ENCODE results near the gene PIK3R4.
A peak's percentile ranks its signal among the peaks of the same experiment; 100 is the strongest.

PIK3R4 gene

DNA sequence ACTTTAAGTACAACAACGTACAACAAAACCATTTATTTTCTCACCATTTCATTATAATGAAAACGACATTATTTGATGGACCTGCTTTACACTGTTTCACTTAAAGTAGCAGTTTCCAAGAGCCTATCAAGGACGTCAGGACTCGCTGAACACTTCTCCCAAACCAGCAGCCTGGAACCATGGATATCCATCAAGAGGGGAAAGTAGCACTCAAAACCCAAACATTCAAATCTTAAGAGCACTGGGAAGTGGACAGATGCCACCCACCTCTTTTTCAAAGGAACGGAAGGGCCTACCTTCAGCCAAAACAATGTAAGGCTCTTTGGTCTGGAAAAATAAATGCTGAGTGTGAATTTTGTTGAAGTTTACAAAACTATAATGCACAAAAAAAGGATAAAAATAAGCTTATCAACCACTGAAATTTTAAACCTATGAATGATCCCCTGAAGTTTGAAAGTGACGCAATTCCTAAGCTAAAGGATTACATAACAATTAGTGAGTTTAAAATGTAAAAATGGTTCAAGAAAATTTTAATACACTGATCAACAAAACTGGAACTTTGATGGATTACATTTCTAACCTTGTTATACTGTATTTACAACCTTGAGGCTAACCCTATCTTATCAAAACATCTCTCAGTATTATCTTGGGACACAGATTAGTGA, 4.6 kb downstream of the PIK3R4 start:
- DNase-seq (ENCODE audit: low spot score) = no peak

DNA sequence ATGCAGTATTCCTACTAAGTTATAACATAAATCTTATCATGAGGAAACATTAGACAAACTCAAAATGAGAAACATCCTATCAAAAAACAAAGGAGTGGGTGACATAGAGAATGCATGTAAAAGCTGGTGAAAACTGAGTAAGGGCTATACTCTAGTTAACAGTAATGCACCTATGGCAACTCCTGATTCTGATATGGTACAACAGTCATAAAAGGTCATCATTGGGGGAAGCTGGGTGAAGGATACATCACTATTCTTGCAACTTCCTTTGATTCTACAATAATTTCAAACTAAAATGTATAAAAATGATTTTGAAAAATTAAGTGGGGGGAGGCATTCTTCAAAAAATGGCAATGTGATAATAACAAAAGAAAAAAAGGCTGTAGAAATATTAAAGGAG, 6.8 kb downstream of the PIK3R4 start:
- DNase-seq (ENCODE audit: low spot score) = no peak

DNA sequence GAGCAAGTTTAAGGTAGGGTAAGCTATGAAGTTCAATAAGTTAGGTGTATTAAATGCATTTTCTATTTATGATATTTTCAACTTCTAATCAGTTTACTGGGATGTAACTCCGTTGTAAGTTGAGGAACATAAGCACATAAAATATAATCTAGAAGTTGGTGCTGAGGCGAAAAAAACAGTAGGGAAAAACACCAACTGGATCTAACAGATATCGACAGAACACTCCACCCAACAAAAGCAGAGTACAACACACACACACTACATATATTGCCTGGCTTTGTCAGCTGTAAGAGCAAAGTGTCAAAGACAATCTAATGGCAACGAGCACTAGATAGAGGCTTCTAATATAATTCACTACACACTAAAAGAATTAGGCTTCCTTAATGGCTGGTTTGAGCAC, 8.4 kb downstream of the PIK3R4 start:
- DNase-seq (ENCODE audit: low spot score) = no peak

DNA sequence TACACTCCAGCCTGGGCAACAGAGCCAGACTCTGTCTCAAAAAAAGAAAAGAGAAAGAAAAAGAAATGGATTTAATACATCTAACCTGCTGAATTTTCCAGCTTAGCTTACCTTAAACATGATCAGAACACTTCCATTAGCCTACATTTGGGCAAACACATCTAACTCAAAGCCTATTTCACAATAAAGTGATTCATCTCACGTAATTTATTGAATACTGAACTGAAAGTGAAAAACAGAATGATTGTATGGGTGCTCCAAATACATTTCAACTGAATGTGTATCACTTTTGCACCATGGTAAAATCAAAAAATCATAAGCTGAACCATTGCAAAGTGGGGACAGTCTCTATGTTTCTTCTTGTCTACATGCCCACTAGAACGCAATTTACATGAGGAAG, 9.0 kb downstream of the PIK3R4 start:
- no peak for DNase-seq (ENCODE audit: low spot score)

DNA sequence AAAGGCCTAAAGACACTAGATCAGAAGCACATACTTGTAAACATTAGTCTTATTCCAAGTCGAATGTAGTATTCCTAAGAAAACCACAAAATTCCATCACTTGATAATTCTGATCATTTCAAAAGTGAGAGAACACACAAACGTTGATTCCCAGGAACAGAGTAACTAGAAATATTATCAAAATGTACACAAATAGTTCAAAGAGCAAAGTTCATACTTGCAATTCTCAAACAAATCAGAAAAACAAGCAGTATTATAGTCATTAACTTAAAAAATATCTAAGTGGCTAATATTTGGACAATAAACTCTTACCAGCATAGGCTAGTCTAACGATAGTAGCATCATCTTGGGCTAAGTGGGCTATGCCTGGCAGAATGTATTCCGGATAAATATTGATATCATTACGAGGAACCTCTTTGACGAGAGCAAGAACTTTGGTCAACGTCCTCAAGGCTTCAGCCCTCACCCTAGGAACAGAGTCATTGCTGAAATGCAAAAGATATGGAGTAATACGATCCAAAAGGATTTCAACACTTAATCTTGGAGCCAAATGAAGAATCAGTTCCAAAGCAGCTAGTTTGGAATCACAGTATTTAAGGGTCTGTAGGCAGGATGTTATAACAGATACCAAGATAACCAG, 13.3 kb downstream of the PIK3R4 start:
- DNase-seq (ENCODE audit: low spot score) = no peak

DNA sequence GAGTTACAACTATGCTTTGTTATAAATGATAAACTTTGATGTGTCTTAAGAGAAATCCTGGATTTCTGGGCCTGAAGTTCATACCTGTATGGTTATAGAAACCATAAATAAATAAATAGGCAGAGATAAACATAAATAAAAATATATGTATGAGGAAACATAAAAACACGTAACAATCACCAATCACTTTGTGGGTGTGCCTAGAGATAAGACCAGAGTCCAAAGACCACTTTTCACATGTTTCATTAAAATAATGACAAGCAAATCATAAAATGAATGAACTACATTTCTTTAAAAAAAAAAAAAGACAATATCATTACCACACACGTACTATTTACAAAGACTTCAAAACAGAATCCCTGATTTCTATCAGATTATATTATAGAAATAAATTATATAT, 14.1 kb downstream of the PIK3R4 start:
- DNase-seq (ENCODE audit: low spot score) = no peak

DNA sequence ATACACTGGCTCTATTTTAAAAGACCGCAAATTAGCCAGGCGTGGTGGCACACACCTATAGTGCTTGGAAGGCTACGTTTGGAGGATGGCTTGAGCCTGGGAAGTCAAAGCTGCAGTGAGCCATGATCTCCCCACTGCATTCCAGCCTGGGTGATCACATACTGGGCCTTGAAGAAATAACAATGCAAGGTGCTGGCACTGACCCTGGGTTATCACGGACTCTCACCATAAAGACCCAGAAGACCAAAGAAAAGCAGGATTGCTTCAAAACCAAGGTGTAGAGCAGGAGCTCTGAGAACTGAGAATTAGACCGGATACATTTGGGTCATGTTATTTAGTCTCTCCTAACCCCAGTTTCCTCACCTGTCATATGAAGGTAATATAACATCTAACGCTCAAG, 14.8 kb downstream of the PIK3R4 start:
- no peak for DNase-seq (ENCODE audit: low spot score)

DNA sequence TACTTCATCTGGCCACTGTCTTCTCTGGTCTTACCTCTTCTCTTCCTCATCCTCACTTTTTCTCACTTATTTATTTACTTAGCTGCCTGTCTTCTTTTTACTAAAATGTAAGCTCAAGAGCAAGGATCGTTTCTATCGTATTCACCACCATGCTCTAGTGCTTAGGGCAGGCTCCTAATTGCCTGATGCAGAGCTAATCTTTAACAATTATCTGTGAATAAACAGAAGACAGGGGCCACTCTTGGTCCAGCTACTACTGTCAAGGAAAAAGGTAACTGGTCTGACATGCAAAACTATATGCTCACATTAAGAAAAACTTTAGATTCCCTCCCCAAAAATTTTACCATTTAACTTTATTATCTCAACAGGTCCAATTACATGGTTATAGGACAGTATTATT, 17.5 kb downstream of the PIK3R4 start:
- no peak for DNase-seq (ENCODE audit: low spot score)

DNA sequence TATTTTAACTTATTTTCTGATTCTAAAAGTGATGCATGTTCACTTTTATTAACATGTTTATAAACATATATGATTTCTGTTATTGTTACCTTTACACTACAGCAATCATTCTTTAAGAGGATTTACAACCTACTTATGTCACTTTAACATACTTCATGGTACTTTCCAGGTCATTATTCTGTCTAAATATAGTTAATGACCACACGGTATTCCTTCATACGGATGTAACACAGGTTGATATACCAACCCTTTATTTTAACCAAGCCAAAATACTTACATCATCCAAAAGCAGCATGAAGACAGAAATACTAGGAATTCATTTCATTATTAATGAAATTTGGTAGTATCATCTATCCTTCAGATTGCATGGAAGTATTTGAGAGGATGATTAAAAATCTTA, 18.6 kb downstream of the PIK3R4 start:
- DNase-seq (ENCODE audit: low spot score) = no peak

DNA sequence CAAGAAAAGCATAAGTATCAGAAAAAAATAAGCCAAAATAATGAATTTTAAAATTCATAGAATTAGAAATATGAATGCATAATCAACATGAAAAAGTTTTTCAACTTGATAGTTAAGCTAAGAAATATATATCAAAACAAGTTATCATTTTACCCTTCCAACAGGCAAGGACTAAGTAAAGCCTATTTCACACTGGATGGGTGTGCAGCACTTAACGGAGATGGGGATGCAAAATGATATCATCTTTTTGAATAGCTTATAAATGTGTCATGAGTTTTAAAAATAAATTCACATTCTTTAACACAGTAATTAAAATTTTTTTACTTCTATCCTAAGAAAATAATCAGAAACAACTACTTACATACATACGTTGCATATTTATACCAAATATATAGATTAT, 20.9 kb downstream of the PIK3R4 start:
- no peak for DNase-seq (ENCODE audit: low spot score)

DNA sequence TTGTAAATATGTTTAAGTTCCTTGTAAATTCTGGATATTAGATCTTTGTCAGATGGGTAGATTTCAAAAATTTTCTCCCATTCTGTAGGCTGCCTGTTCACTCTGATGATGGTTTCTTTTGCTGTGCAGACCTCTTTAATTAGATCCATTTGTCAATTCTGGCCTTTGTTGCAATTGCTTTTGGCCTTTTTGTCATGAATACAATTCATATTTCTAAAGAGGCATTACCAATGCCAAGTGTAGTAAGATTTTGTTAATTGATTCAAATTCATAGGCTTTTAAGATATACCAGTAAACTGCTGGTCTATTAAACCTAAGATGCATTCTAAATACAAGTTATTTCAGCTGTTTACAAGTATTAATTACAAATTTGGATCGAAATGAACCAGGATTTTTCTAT, 31.0 kb downstream of the PIK3R4 start:
- no peak for DNase-seq (ENCODE audit: low spot score)

DNA sequence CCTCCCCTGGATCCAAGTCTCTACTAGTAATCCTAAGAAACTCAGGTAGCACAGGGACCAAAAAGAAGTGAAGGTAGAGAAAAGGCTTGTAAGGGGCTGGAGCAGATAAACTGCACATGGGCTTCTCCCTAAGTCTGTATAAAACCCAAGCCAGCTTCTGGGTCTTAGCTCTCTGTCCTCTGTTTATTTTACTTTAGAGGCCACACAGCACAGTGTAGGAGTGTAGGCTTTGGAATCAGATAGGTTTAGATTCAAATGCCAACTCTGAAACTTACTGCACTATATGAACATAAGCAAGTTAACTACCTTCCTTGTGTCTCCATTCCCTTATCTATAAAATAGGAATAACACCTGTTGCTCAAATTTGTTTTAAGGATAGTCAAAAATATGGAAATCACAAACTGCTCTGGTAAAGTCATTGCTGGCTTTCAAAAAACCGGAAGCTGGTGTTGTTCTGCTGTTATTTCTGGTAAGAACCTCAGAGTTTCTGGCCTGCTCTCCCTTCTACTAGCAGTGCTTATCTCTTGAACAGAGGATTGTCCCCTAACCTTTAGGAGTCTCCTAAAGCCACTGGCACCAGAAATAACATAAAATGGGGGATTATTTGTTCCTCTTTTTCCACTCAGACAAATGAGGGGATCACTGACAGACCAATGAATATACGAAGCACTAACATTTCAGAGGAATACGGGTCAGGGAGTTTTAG, 33.8 kb downstream of the PIK3R4 start:
- DNase-seq (ENCODE audit: low spot score) = no peak

DNA sequence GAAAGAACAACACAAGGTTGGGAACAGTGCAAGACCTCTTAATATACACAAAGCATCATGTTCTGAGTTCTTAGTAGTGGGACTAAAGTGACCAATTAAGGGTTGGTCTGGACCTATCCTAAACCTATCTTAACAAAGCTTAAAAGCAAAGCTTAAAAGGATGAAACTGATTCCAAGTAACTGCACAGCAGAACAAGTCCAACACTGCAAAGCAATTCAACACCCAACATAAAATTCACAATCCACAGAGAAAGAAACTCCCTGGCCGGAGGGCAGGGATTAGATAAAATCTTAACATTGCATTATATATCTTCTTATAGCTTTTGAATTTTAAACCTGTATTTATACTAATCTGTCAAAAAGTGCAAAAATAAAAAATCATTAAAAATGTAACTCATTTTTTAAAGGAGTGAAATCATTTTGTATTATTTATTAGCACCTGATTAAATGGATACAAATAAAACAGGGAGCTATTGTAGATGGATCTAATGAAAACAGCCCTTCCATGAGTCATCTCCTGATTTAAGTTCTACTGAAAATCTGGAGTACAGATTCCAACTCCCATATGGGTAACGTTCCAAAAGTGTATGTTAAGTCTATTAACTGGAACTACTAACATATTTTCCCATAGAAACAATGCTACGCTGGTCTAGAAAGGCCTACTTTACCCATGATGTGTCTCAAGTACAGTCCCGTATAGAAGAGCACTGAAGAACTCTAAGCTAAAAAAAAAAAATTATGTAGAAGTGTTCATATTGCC, 34.9 kb downstream of the PIK3R4 start:
- no peak for DNase-seq (ENCODE audit: low spot score)

DNA sequence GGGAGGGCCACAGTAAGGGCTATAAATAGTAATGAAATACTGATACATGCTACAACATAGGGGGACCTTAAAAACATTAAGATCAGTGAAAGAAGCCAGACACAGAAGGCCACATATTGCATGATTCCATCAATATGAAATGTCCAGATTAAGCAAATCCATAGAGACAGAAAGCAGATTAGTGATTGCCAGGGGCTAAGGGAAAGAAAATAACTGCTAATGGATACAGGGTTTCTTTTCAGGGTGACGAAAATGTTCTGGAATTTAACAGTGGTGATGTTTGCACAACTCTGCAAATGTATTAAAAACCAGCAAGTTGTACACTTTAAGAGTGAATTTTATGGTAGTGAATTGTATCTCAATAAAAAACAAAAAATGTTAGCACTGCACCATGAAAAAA, 37.0 kb downstream of the PIK3R4 start:
- DNase-seq (ENCODE audit: low spot score) = no peak

DNA sequence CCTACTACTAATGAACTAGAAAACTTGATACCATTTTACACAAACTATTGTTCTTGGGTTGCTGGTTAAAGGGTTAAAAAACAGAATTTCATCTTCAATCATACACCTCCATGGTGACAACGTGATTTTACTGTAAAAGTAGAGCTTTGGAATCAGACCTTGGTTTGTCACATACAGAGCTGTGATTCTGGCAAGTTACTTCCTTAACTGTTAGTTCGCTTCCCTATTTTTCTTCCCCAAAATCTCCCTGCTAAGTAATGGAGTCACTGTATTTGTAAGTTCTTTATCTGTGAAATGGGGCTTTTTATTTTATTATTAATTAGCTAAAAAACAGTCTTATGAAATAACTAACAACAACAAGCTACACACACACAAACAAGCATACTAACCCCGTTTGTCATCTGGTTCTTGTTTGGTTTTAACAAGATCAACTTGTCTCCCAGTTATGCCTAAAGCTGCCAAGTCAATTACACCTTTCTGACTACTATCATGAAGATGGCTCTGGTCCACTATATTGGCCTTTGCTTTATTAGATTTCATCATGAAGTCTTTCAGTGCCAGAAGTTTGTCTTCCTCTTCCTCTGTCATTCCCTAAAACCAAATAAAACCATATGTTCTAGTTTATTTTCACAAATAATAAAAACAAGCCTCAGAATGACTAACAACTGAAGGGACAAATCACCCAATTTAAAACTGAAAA, 38.6 kb downstream of the PIK3R4 start:
- DNase-seq (ENCODE audit: low spot score) = no peak

DNA sequence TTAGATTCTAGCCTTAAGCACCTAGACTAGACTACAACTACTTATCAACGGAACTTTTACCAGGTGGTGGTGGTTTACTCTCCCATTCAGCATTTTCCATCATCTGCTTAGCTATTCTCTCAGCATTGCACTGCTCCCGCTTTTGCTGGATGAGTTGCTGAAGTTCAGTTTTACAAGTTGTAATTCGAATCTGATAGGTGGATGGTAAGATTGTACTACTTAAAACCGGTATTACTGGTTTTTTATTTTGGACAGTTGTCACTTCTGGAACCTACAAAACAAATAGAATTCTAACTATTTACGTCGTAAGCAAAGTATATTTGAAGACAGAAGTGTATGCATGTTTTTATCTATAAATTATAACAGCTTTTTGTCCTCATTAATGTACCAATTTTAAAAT, 41.1 kb downstream of the PIK3R4 start:
- DNase-seq (ENCODE audit: low spot score) = no peak

DNA sequence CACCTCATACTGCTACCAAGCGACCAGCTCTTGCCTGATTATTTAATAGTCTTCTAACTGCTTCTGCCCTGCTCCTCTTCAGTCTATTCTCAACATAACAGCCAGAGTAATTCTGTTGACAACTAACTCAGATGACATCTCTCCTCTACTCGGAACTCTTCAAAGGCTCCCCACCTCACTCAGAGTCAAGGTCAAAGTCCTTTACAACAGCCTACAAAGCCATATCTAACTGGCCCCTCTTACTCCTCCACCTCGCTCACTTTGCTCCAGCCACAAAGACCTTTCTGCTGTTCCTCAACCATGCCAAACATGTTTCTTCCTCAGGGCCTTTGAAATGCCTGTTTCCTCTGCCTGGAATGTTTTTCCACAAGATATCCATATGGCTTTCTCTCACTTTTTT, 43.6 kb downstream of the PIK3R4 start:
- no peak for DNase-seq (ENCODE audit: low spot score)

DNA sequence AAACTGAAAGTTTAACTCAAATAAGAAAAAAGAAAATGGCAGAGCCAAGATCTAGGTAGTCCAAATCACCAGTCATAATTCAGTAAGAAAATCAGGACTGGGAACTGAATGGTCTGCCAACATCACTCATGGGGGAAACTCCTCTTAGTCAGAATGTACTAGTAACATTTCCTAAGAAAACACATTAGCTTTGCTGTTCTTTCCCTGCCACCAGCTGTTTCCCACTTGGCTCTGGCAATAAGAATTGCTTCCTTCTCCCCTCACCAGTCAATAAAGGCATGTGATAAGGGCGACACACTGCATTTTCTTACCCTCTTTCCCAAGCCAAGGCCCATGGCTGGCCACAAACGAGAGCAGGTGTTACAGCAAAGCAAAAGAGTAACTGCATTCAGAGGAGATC, 46.1 kb downstream of the PIK3R4 start:
- DNase-seq (ENCODE audit: low spot score) = no peak

DNA sequence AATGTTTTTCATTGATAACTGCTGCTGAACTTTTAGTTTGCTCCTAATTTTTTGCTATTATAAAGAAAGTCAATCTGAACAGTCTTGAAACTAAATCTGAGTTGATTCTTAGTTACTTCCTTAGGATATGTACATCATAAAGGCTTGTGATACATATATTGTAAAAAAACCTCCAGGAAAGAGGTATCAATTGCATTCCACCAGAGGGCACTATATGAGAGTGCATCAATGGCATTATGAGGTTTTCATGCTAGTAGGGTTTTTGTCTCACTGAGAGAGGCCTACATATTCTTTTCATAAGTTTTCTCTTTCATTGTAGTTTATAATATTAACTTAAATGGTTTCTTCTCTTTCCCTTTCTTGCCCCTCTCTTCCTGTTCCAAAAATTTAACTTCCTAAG, 46.9 kb downstream of the PIK3R4 start:
- peak; percentile 17 for DNase-seq (ENCODE audit: low spot score)

DNA sequence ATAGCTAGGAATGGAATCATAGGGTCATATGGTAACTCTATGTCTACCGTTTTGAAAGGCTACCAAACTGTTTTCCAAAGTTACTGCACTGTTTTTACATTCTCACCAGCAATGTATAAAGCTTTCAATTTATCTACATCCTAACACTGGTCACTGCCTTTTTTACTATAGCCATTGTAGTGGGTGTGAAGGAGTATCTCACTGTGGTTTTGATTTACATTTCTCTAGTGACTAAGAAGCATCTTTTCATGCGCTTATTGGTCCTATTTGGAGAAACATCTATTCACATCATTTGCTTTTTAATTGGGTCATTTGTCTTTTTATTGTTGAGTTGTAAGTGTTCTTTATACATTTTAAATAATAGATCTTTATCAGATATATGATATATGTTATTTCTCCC, 53.3 kb downstream of the PIK3R4 start:
- DNase-seq (ENCODE audit: low spot score) = no peak

DNA sequence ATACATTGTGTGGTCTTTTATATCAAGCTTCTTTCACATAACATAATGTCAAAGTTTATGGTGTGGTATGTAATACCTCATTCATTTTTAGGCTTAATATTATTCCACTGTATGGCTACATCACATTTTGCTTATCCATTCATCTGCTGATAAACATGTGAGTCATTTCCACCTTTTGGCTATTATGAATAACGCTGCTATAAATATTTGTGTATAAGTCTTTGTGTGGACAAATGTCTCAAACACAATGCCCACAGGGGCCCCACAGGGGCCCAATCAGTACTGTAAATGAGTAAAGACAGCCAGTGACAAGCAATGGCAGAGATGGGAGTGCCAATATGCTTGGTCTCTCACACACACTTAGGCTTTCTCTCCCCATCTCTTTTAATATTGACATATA, 54.2 kb downstream of the PIK3R4 start:
- no peak for DNase-seq (ENCODE audit: low spot score)
